HG03280 (cell line): ENCODE data around the gene STRA6.

Source experiments
- ATAC-seq: cut with Tn5 transposase; IDR thresholded peaks from one replicate; pipeline ENCODE4 v1.9.1; 2021; ENCODE audit warnings: mild to moderate bottlenecking, moderate library complexity; ENCODE audit not compliant: unreplicated experiment

STRA6 gene

DNA sequence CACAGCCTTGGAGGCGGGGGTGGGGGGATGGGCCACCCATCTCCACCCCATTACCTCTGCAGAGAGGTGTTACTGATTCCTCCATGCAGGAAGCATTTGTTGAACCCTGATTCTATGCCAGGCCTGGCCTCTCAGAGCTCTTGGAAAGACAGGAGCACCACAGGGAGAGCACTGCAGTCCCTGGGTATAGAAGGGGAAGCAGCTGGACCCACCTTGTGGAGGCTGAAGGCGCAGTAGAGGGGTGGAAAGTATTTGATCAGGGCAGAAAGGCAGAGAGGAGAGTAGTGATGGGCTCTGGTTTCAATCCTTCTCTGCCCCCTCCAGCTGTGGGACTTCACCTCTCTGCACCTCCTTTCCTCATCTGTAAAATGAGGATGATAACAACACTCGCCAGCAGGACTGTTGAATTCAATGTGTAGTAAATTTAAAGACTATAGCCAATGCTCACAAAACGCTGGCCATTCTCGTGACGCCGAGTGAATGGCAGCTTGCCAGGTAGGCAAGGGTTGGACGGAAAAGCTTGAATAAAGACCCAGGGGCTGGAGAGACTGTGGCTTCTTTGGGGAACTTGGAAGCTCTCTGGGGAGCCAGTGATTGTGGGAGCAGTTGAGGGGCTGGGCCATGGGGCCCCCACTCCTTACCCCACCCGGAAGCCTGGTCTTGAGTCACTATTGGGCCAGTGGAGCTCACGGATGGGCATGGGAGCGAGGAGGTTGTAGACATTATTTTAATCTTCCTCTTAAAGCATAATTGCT is 25.6 kb upstream of the STRA6 start:
- ATAC-seq: no peak

DNA sequence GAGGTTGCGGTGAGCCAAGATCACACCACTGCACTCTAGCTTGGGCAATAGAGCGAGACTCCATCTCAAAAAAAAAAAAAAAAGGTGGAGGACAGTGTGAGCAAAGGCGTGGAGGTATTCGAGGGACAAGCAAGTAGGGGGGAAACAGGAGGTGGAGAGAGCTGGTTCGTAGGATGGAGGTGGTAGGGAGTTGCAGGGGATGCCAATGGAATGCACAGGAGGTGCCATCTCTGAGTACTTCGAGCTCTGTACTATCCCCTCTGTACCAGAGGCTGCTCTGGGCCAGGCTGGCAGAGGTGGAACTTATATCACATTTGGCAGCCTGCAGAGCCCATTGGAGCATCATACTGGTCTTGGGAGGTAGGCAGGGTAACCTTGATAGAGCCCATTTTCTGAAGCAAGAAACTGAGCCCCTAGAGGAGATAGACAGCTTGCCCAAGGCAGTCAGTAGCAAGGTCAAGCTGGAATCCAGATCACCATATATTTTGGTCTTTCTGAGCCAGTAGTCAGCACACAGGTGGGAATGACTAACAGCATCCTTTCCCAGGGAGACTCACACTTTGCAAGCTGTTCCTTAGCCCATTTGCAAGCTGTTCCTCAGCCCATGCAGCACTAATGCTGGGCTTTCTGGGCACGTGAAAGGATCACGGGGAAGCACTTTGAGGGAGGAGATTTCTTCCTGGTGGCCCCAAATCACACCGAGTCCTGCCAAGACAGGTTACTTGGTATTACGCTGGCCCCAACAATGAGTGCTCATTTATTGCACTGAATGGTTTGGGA is 24.4 kb upstream of the STRA6 start:
- ATAC-seq: no peak

DNA sequence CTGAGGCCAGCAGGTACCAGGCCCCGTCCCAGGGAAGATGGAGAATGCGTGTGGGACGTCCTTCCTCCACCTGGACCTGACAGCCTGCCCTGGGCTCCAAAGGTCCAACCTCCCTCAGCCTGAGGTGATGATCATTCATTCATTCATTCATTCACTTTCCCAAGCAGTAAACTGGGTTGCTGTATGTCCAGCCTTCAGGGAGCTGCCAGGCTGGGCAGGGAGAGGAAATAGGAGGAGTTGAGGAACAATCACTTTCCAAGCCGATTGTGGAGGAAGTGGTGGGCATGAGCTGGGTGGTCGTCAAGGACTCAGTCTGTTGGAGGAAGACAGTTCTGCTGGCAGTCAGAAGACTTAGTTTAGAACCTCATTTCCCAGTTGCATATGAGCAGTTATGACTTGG is 23.3 kb upstream of the STRA6 start:
- ATAC-seq: no peak

DNA sequence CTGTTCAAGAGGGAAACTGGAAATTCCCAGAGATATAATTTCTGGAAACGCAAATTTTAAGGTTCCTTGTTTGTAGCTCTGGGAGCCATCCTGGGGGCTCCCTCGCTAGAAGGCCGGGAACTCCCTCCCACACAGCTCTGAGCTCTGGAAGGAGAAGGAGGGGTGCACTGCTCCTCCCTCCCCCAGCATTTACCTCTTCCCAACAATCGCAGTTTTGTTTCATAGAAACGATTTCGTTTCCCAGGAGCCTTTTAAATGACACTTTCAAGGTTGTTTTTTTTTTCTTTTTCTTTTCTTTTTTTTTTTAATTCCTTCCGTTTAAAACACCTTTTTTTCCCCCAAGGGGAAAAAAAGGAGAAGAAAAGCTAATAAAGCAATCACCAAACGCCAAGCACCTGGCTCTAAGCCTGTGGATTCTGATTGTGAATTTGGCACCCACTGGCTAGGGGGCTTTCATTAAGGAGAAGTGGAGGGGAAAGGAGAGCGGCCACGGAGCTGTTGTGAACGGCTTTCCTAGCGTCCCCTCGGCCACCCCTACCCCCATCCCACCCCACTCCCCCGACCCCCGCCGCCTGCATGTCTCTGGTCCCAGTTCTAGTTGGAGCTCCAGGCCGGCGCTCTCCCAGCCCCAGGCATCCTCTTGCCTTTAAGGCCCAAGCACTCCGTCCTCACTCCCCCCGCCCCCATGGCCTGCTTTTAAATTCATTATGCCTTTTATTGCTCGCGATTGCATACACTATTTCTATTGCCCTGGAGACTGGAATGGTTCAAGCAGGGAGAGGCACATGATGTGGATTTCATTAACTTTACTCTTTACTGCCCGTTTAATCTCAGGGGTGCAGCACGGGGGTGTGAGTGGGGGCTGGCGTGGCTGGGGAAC is 19.9 kb upstream of the STRA6 start:
- no peak for ATAC-seq

DNA sequence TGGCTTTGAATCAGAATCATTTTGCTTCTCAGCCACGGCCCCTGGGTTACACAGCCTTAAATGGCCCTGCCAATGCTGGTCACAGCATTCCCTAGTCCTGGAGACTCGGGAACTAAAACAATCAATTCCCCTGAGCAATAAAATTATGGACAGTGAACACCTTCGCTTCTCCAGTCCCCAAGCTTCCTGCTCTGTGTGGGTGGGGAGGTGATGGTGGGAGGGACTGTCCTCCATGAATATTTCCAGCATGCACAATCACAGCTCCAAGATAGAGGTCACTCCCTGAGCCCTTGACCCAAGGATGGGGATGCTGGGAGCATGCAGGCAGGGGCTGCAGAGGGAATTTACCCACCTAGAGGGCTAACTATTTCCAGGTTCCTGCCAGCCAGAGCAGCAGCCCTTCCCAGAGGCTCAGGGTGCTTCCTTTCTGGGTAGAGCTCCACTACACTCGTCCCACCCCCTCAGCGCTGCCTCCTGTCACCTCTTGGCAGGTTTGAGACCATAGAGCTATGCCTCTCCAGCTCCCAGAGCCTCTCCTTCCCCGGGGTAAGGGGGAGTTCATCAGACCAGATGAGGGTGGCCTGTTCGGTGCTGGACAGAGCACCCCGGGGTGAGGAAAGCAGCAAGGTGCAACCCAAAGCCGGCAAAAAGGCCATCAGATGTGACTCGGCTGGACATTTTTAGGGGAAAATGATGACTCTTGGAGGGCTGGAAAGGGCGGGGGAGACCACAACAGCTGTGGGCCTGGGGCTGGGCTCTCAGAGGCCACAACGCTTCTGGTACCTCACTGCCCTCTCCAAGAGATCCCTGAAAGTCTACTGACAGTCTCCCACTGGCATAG is 19.0 kb upstream of the STRA6 start:
- ATAC-seq: no peak

DNA sequence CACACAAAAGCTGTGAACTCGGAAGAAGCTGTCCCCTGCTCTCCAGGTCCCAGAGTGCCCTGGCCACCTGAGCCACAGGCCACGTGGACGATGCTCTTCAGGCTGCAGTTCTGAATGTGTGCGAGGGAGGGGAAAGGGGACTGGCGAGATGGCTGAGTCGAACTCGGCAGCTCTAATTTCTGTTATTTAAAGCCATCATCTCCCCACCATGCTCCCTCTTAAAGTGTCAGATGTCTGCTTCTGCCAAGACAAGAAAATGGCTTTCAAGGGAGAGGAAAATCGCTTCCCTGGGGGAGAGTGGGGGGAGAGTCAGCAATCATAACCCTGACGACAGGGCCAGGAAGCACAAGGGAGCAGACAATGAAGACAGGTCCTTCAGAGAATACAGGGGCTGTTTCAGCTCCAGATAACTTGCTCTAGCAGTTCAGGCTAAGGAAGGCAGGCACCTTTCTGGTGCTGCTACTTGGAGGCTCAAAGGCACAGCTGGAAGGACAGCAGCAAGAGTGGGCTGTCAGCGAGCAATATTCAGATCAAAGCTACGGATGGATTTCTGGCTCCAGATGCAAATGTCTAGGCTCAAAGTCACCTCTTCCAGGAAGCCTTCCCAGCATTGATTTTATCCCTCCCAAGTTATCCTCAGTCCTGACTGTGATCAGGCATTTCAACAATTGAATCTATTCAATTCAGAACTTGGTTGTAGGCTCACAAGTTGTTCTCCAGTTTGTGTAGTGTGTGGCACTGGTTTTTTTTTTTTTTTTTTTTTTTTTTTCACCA is 18.1 kb upstream of the STRA6 start:
- ATAC-seq: no peak

DNA sequence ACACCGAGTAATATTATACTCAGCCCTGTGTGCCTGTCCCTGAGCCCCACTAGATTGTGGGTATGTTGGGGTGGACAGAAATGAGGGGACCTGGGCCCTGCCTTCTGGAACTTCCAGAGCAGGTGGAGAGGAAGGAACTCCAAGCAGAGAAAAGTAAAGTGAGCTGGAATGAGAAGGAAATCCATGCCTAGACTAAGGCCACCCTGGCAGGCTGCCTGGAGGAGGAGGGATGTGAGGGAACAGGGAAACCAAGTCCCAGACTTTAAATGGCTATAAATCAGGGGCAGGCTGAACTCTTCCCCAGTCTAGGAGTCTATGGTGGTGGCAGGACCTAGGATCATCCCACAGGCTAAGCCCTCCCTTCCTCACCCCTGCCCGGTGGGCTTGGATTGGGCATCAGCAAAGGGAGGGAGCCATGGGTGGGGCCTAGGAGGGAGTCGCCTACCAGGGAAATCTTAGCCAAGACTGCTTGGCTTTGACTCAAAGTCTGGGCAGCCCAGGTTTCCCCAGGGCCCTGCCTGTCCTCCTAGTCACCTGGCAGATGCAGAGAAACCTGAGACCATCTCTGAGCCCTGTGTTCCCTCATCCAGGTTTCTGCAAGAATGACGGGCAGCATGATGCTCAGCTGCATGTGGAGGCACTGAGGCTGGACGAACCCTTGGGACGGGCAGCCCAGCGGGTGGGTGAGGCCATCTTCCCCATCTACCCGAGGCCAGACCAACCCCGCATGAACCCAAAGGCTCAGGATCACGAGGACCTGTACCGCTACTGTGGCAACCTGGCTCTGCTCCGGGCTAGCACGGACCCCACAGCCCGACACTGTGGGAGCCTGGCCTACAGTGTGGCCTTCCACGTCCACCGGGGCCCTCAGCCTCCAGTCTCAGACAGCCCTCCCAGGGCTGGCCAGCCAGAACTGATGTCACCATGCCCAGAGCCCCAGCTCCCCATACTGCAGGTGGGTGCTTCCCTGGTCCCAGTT is 15.6 kb upstream of the STRA6 start:
- ATAC-seq: no peak

DNA sequence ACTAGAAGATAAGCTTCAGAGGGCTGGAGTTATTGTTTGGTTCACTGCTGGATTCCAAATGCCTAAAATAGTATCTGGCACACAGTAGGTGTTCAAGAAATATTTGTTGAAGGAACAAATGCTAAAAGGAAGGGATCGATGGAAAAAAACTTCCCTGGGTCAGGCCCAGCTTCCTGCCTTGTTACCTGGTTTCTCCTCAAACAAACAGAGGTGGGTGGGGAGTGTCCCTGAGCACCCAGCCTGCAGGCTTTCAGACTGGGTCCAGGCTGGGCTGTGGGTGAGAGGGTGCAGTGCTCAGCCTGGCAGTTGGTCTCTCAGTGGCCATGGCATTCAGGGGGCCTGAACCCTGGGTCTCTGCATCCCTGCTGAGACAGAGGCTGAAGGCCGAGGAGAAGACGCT is 14.4 kb upstream of the STRA6 start:
- ATAC-seq: no peak

DNA sequence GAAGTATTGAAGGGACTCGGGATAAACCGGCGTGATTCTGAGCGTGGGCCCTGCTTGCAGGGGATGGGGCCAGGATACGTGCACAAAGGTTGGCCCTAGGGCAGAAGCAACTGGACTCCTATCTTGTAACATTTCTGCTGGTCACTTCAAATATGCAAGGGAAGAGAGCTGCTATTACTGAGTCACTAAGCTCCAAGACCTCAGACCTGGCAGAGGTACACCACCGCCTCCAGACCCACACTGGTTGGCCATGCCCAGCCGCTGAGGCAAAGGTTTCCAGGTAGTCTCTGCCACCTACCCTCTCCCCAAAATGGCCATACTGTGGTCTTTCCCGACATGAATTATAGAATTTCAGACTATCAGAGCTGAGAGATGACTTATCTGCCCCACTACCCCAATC is 13.4 kb upstream of the STRA6 start:
- no peak for ATAC-seq

DNA sequence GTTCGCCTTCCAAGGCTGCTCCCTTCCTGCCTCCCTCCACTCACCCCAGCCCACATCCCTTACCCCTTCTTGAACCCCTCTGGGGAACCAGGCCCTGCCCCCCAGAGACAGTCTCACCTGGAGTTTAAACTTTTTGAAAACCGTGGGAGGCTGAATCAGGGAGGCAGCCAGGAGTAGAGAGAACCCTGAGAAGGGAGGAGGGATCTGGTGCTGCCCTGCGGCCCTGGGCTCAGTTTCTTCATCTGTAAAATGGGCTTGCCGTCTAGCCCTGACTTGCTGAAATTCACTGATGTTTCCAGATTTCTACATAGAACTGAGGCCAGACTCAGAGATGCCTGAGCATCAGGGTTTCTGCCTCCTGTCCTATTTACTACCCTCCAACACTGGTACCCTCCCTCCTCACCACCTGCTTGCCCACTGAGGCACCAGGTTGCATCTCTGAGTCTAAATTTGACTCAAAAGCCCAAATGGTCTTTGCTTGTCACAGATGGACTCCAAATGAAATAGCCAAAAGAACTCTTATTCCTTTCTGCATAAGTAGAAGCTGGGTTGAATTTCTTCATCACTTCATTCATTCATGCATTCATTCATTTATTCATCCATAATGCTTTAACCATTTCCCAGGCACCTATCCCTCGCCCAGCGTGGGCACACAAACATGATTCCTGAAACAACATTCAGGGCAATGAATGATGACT is 11.9 kb upstream of the STRA6 start:
- no peak for ATAC-seq

DNA sequence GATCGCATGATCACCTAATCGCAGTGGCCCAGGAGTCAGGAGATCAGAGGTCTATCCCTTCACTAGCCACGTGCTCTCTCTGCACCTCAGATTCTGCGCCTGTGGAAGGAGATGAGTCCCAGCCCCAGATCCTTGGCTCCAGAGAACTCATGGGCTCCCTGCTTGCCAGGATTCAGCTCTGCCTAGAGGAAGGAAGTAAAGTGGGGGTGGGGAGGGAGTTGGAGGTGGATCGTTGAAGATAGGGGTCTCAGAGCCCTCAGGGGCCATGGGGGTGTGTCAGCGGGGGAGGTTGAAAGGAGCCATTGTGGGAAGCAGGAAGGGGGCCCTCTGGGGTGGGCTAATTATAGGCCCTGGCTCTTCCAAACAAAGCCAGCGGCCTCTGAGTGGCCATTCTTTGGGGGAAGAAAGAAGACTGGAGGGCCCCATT is 11.3 kb upstream of the STRA6 start:
- no peak for ATAC-seq

DNA sequence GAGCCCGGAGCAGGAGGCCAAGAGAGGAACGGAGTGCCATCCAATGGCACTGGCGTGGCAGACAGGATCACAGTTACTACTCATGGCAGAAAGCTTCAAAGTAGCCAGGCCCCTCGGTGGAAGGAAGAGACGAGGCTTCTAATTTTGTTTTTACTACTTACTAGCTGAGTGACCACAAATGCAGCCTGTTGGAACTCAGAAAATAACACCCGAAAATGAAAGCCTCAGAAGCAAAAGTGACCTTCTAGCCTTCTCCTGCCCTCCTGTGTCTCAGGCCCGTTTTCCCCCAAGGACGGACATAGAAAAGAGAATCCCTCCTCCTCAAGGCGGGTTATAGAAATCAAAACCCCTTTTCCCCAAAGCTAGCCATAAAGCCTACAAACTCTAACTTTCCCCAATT is 9.9 kb upstream of the STRA6 start:
- ATAC-seq: no peak

DNA sequence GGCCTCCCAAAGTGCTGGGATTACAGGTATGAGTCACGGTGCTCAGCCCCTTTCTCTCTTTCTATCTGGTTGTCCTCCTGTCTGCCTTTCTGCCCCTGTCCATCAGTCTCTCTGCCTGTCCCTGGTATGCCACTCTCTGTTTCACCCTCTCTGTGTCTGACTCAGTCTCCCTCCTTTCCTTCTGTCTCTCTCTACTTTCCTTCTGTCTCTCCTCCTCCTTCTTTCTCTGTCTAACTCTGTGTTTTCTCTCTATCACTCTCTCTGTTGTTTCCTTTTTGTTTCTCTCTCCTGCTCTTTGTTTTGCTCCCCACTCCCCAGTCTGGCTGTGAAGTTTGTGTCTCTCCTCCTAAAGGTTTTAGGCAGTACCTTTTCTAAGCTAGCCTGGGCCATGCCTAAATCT is 9.1 kb upstream of the STRA6 start:
- ATAC-seq: no peak

DNA sequence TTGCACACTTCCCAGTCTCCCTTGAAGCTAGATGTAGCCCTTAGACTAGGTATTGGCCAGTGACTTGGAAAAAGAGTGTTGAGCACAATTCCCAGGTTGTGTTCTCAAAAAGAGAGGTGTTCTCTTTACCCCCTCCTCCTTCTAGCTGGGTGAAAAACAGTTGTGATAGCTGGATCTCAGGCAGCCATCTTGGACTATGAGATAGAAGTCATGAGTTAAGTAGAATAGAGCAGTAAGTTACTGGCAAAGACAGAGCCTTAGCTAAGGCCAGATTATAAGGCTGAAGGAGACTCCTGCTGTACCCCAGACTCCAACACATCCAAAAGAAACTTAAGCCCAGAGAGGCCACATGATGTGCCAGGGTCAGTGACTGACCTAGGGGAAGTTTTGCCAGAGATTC is 8.1 kb upstream of the STRA6 start:
- no peak for ATAC-seq

DNA sequence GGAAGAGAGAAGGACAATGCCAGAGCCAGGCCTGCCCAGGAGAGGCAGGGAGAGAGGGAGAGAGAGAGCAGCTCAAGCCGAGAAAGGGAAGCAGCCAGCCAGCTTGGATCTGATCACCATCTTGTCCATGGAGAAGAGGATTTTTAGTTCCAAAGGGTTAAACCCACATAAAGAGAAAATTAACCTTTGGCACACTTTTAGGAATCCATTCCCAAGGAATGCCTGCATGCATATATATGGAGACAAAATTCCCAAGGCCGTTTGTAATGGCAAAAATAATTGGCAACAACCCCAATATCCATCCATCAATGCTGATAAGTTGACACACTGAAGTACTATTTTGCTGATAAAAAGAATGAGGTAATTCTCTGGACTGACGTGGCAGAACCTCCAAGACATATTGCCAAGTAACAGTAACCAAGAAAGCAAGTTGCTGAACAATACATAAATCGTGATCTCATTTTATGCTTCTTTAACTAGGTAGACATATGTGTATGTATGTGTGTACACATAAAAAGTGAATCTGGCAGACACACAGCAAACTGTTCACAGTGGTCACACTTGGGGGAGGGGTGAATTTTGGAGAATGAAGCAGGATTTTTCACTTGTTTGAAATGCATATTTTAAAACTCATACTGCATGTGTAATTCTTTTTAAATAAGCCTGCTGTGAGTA is 7.5 kb upstream of the STRA6 start:
- no peak for ATAC-seq

DNA sequence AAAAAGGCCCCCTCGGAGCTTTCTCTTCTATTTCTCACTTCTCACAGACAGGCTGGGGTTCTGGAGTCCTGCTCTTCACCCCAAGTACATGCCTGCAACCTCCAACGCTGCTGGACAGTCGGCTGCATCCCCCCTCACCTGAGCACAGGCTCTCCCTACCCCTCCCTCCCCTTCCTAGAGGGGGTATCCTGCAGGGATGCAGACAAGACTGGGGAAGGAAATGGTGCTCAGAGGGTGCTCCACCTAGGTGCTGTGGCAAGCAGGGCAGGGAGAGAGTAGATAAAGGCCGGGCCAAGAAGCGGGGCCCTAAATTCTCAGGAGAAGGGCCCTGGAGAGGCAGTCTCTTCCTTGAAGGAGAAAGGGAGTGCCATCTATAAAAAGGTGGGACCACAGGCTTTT is 7.0 kb upstream of the STRA6 start:
- ATAC-seq: no peak

DNA sequence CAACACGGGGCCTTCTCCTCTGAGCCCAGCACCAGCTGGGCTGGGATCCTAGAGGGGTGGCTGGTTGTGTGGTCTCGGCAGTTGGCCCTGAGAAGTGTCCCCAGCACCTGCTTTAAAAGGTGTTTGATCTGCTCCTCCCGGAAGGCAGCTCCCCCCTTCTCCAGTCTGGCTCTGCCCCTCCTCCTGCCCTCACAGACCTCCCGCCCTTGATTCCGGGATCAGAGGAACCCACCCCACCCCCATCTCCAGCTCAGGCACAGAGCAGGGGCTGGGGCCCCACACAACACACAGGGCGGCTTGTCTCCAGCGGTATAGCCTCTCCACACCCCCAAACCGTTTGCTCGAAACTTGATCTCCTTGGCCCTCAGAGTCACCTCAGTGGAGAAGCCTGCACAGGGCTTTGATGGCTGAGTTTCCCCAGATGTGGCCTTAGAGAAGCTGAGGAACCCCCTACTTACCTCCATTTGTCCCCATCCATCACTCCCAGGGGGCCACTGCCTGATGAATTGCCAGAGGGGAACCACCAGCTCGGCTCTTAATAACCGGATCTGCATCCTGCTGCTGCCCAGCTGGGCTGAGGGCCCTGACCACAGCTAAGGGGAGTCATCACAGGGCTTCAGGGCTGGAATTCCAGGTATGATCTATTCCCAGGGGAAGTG is 6.4 kb upstream of the STRA6 start:
- no peak for ATAC-seq
